Activated gamma-delta T cell treated with Interleukin-2 at 50 U/mL for 16 hours (primary cell): ENCODE results near the gene NOLC1.

Experiments used
- DNase-seq: peaks from one replicate; pipeline ENCODE4 v3.0.0-alpha.2; 2020

NOLC1 gene

GRCh38 chr10:102211615-102212299, 59.6 kb downstream of the NOLC1 start:
- DNase-seq, result no peak
